HG03175 (cell line): ENCODE data around the gene ADGRG4.
A peak's percentile ranks its signal among the peaks of the same experiment; 100 is the strongest.
"Not testable (repeated sequence)": the region's sequence is repeated elsewhere in the genome, so short reads cannot be mapped to it uniquely, and the experiment has no call there.

Experiments used
- ATAC-seq: cut with Tn5 transposase; IDR thresholded peaks from one replicate; pipeline ENCODE4 v1.9.1; 2021; ENCODE audit warnings: mild to moderate bottlenecking, moderate library complexity; ENCODE audit not compliant: unreplicated experiment

The ADGRG4 gene

GRCh38 chrX:136300721-136301120 lies at the start of gene ADGRG4:
Gene ADGRG4, plus strand, starts transcription at chrX:136300963. Its CDS starts 7,815 bp downstream, at chrX:136308778.
- not testable (repeated sequence) for ATAC-seq

GRCh38 chrX:136251041-136251991 lies 49.4 kb upstream of the ADGRG4 start, which contains the start of gene MAP7D3:
Gene MAP7D3, minus strand, starts transcription at chrX:136251400. Its CDS starts 42 bp downstream, at chrX:136251358.
- peak; percentile 93 for ATAC-seq

GRCh38 chrX:136255541-136255940 lies 45.2 kb upstream of the ADGRG4 start:
- no peak for ATAC-seq

GRCh38 chrX:136256026-136256425 lies 44.7 kb upstream of the ADGRG4 start:
- ATAC-seq = no peak

GRCh38 chrX:136258951-136259350 lies 41.8 kb upstream of the ADGRG4 start:
- ATAC-seq = no peak

GRCh38 chrX:136259543-136259942 lies 41.2 kb upstream of the ADGRG4 start:
- ATAC-seq = no peak

GRCh38 chrX:136260776-136261175 lies 40.0 kb upstream of the ADGRG4 start:
- no peak for ATAC-seq

GRCh38 chrX:136261321-136261720 lies 39.4 kb upstream of the ADGRG4 start:
- no peak for ATAC-seq

- ATAC-seq = no peak
Observed at GRCh38 chrX:136262243-136262642, 38.5 kb upstream of the ADGRG4 start.

- ATAC-seq = no peak
Observed at GRCh38 chrX:136262812-136263315, 37.9 kb upstream of the ADGRG4 start.

- no peak for ATAC-seq
Observed at GRCh38 chrX:136266828-136267227, 33.9 kb upstream of the ADGRG4 start.

GRCh38 chrX:136268051-136269048 lies 32.4 kb upstream of the ADGRG4 start:
- peak; percentile 61 for ATAC-seq

GRCh38 chrX:136269921-136270320 lies 30.8 kb upstream of the ADGRG4 start:
- ATAC-seq = no peak

GRCh38 chrX:136271300-136271699 lies 29.5 kb upstream of the ADGRG4 start:
- ATAC-seq = peak; percentile 58

- ATAC-seq = no peak
Observed at GRCh38 chrX:136272325-136272724, 28.4 kb upstream of the ADGRG4 start.

- ATAC-seq = no peak
Observed at GRCh38 chrX:136273986-136274385, 26.8 kb upstream of the ADGRG4 start.

- no peak for ATAC-seq
Observed at GRCh38 chrX:136275553-136275952, 25.2 kb upstream of the ADGRG4 start.

- not testable (repeated sequence) for ATAC-seq
Observed at GRCh38 chrX:136286375-136286774, 14.4 kb upstream of the ADGRG4 start.

GRCh38 chrX:136291824-136292223 lies 8.9 kb upstream of the ADGRG4 start:
- ATAC-seq = no peak

- ATAC-seq = no peak
Observed at GRCh38 chrX:136292656-136293055, 8.1 kb upstream of the ADGRG4 start.

- no peak for ATAC-seq
Observed at GRCh38 chrX:136295380-136295779, 5.4 kb upstream of the ADGRG4 start.
